ENCODE measurements around the gene KIAA0586.

KIAA0586 gene

DNA sequence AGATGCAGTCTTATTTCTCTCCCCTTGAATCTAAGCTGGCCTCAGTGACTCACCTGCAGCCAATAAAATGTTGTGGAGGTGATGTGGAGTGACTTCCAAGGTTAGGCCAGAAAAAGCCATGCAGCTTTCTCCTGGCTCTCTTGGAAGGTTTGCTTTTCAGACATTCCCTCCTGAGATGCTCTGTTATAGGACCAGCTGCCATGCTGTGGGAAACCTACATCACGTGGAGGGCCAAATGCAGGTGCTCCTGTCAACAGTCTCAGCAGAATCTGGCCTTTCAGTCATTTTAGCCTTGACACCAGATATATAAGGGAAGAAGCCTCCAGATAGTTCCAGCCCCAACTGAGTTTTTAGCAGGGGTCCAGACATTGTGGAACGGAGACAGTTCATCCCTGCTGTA, 172.2 kb downstream of the KIAA0586 start:
- no peak for DNase-seq

Measured in GF-D8 (cell line).